Liver (tissue), 3 donors: ENCODE data around the gene BCKDHA.

ENCODE experiments used
- CTCF ChIP-seq: fragments of 150-350 bp; IDR thresholded peaks from 2 replicates; pipeline ENCODE4 v1.5.1; 2017; ENCODE audit warnings: improper control_type of control experiment, low read depth, low read length; ENCODE audit not compliant: missing input control
- JUND ChIP-seq, 2 donors: IDR thresholded peaks; 2 replicates each; pipeline ENCODE4 v1.6.1; 2016; ENCODE audit warnings: antibody characterized with exemption in 2 of 2
- RXRA ChIP-seq, 2 donors: IDR thresholded peaks; 2 replicates each; pipeline ENCODE4 v1.6.1; 2017 to 2018; ENCODE audit warnings: antibody characterized with exemption in 2 of 2, mild to moderate bottlenecking in 1 of 2
- TAF1 ChIP-seq: conservative IDR thresholded peaks from 2 replicates; pipeline ENCODE4 v1.6.1; 2016; ENCODE audit warnings: antibody characterized with exemption, mild to moderate bottlenecking
- TF ChIP-seq, protein P1 (sequence below): IDR thresholded peaks from 2 replicates; pipeline ENCODE4 v1.6.1; 2016; ENCODE audit warnings: antibody characterized with exemption
- donor health status: healthy.
- donor health status: healthy.

DNA sequence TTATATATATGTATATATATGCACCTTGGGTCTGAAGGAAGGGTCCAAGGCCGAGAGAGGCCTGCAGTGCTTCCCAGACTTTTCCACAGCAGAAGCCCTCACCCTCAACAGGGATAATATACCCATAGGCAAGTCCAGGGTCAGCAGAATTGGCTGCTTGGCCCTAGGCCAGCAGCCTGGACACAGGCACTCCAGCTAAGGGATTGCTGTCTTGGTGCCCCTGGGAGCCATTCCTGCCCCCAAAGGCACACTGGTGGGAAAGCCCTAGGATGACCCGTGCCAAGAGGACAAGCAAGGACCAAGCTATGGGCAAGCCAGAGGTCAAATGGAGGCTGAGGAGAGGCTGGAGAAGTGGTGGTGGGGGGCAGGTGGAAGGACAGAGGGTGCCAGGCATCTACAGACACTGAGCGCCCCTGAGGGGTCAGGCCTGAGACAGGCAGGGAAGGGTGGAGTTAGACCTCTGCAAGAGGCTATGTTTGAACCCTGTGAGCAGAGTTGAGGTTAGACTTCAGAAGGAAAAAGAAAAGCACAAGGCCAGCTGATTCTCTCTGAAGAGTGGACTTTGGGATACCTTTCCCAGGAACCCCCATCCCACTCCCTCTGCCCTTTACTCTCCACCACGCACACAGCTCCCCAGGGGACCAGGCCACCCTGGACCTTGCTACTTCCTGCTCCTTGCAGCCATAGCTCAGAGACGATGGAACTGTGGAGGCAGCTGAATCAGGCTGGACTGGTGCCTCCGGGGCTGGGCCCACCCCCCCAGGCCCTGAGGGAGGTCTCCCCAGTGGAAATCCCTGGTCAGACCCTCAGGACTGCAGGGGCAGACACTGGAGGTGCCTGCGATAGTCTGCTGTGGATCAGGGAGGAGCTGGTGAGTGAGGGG lies 45.1 kb downstream of the BCKDHA start, which contains the start of gene ERICH4:
- TF ChIP-seq TAF1 (no peak), JUND (IDR thresholded peaks at IDR 0.05) (no peak), CTCF (no peak), RXRA (IDR thresholded peaks at IDR 0.05) (no peak)
- TF ChIP-seq, protein P1, sequence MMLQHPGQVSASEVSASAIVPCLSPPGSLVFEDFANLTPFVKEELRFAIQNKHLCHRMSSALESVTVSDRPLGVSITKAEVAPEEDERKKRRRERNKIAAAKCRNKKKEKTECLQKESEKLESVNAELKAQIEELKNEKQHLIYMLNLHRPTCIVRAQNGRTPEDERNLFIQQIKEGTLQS, result no peak
